Activated naive CD8-positive, alpha-beta T cell treated with anti-CD3 and anti-CD28 coated beads, Interleukin-2, amount 50 U/mL, for 16 hours (primary cell): Measurements from ENCODE around the gene VIPR1.
"Not testable (repeated sequence)": the region's sequence is repeated elsewhere in the genome, so short reads cannot be mapped to it uniquely, and the experiment has no call there.

Experiments
- DNase-seq: peaks from one replicate; pipeline ENCODE4 v3.0.0-alpha.2; 2020; ENCODE audit warnings: low read depth, low spot score

VIPR1 gene

DNA sequence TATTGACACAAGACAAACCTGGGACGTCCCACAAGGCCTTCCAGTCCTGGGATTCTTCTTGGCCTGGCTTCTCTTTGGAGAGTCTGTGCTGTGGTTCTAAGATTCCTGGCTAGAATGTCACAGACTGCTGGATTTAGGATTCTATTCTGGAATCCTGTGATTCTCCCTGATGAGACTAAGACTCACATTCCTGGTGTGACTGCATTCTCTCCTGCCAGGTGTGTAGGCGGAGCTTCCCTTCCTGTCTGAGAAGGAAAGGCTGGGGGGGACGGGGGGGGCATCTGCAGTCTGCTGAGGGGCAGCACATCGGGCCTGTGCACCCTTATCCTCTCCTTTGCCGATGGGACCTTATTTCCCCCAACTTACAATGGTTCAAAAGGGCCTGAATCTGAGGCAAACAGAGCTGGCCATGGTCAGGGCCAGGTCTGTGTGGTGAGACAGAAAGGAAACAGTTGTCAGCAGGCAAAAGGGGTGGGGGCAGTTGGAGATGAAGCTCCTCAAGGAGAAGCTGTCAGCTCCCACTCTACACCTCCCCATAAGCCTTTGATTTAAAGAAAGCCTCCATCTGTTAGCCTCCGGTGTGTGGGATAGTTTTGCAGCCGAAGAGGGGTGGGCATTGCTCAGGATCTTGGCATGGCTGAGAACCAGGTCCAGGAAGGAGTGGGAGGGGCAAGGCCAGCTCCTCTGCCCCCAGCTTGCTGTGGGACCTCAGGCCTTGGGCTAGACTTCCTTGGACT lies 30.9 kb downstream of the VIPR1 start:
- DNase-seq, result no peak

DNA sequence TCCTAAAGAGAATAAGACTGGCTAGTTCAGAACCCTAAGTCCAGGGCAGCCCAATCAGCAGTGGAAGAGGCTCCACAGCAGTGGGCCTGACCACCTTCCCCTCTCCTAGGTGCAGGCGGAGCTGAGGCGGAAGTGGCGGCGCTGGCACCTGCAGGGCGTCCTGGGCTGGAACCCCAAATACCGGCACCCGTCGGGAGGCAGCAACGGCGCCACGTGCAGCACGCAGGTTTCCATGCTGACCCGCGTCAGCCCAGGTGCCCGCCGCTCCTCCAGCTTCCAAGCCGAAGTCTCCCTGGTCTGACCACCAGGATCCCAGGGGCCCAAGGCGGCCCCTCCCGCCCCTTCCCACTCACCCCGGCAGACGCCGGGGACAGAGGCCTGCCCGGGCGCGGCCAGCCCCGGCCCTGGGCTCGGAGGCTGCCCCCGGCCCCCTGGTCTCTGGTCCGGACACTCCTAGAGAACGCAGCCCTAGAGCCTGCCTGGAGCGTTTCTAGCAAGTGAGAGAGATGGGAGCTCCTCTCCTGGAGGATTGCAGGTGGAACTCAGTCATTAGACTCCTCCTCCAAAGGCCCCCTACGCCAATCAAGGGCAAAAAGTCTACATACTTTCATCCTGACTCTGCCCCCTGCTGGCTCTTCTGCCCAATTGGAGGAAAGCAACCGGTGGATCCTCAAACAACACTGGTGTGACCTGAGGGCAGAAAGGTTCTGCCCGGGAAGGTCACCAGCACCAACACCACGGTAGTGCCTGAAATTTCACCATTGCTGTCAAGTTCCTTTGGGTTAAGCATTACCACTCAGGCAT lies 33.7 kb downstream of the VIPR1 start:
- no peak for DNase-seq

DNA sequence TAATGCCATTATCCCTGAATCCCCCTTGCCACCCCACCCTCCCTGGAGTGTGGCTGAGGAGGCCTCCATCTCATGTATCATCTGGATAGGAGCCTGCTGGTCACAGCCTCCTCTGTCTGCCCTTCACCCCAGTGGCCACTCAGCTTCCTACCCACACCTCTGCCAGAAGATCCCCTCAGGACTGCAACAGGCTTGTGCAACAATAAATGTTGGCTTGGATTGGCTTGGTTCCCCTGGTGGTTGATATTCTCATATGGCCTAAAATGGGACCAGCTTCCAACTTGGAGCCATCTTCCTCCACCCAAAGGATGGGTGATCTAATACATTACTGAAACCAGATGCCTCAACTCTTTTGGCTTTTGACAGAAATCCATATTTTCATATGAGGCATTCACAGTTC lies 34.9 kb downstream of the VIPR1 start:
- no peak for DNase-seq

DNA sequence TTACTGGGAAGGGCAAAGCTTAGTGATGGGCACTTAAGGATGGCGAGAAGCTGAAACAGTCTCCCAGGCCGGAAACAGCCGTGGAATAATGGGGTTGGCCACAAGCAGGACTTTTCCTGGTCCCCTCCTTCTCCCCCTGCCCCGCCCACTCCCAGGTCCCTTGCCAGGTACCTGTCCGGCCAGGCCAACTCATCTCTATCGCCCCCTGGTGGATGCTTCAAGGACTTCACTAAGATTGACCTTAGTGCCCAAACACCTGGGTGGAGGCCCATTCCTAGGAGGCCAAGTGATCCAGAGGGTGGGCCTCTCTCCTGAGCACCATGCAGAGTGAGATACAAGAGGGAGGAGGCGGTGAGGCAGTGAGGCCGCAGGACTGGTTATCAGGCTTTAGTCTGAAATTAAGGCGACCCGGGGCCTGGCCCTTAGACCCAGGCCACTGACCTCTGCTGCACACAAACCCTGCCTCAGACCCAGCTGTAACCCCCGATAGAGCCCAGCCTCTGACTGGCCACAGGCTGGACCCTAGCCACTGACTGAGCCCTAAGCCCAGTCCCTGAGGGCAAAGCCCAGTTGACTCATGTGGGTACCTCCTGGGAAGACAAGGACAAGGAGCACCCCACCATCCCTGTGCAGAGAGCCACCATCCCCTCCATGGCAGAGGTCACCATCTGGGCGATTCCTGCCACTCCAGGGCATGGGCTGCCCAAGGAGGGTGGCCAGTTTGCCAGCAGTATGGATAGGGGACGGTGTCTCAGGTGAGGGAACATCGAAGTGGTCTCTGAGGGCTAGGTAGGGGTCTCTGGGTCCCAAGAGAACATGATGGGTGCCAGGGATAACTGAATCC lies 37.6 kb downstream of the VIPR1 start:
- peak; percentile 47 for DNase-seq

GRCh38 chr3:42541079-42541478 lies 38.6 kb downstream of the VIPR1 start:
- no peak for DNase-seq

GRCh38 chr3:42544492-42545283 lies 42.2 kb downstream of the VIPR1 start:
- no peak for DNase-seq

DNA sequence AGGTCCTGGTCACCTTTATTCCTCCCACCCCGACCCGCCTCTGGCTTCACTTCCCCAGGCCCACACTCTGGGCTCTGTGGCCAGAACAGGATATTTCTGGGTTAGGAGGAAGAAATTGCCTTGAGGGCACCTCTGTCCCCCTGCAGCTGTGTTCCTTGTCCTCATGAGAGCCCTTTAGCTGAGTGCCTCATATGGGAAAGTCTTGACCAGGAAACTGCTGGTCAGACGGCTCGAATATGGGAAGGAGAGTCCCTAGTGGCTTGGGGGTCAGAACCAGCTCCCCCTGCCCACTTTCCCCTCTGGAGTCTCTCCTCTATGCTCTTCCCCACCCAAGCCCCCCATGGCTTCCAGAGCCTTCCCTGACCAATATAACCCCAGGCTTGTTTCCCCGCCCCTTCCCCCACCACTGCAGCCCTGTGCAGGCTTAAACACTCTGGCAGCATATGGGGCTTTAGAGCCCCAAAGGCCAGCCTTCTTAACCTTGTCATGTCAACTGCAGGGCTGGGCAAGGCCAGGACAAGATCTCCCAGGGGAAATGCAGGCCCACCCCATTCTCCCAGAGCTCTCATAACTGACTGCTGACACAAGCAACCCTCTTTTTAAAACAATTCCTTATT lies 42.9 kb downstream of the VIPR1 start:
- DNase-seq, result no peak

- DNase-seq, result no peak
These were observed 44.3 kb downstream of the VIPR1 start for GRCh38 chr3:42546691-42547213.

DNA sequence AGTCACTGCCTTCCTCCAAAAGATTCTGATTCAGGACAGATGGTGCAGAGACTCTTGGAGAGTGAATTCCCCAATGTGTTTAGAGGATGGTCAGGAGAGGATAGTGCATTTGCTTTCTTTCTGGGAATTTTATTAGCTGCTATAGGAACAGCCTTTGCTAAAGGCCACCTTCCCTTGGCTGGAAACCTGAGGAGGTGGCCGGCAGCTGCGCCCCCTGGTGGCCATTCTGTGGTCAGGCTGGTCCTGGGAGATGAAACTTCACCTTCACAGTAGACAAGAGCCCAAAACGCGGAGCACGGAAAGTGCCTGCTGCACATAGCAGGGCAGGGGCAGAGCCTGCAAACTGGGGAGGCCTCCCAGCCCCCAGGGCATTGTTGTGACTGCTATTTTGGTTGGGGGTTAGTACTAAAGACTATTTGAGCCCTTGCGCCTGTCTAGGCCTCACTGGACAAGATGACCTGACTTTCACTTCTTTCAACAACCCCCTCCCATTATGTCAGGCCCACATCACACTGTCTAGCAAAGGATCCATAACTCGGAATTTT lies 45.0 kb downstream of the VIPR1 start:
- DNase-seq, result peak; percentile 36

DNA sequence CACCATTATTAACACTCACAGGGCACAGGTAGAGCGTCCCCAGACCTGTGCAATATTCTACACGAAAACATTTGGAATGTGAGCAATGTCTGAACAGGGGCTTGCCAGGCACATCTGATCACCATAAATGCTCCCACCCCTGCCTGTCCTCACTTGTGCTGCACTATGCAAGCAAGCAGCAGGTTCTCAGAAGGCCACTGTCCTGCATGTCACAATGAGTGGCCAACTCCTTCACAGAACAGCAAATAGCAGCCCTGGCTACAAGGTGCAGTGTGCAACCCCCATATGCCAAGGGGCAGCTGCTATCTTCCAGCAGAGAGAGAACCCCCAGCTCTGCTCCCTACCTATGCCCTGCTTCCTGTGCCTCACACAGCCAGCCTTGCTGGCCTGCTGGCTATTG lies 46.7 kb downstream of the VIPR1 start:
- no peak for DNase-seq

DNA sequence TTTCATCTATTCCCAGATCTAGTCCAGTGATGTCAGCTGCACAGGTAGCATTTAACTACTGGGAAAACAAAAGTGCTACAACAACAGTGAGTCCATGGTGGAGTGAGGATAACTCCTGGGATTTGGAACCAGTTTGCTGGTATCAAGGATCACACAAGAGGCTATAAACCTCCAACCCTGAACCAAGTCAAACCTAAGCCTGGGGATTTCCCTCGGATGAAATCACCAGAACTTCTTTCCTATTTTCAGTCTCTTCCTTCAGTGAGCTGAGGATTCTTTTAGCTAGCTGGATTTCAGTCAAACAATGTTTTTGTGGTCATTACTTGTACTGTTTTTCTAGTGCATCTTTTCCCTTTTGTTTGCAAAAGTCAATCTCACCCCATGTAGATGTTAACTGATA lies 47.8 kb downstream of the VIPR1 start:
- no peak for DNase-seq

- no peak for DNase-seq
These were observed 50.4 kb downstream of the VIPR1 start for GRCh38 chr3:42552830-42553229.

GRCh38 chr3:42556089-42556632 lies 53.7 kb downstream of the VIPR1 start:
- DNase-seq, result no peak

GRCh38 chr3:42556817-42557216 lies 54.4 kb downstream of the VIPR1 start:
- not testable (repeated sequence) for DNase-seq

DNA sequence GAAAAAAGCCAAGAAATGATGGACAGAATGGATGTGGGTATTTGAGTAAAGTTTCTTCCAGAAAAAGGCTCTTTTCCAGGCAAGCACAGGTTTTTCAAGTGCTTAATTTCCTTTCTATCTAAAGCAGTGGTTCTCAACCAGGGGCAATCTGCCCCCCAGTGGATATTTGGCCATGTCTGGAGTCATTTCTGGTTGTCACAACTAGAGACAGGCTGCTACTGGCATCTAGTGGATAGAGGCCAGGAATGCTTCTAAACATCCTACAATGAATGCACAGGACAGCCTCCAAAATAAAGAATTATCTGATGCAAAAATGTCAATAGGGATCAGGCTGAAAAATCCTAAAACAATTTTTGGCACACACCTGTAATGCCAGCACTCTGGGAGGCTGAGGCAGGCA lies 55.4 kb downstream of the VIPR1 start:
- no peak for DNase-seq

GRCh38 chr3:42562047-42562907 lies 59.8 kb downstream of the VIPR1 start:
- DNase-seq, result no peak

- DNase-seq, result no peak
These were observed 67.2 kb downstream of the VIPR1 start for GRCh38 chr3:42569593-42570142.

GRCh38 chr3:42572278-42572677 lies 69.8 kb downstream of the VIPR1 start:
- DNase-seq, result no peak
